Daoy (cell line): ENCODE data around the gene PAXIP1. TPM values are rescaled to one million over a fixed set of nuclear protein-coding genes. Genes with fewer than 3 reads are reported as not detected.
A peak's percentile ranks its signal among the peaks of the same experiment; 100 is the strongest.

ENCODE experiments used
- DNase-seq: peaks from one replicate; pipeline ENCODE4 v3.0.0-alpha.2; 2015; ENCODE audit warnings: low read depth
- total RNA-seq: library from RNA; depleted of rRNA; stranded (reverse); fragments of >200 nt; shearing (Covaris generic); gene quantifications from 2 replicates; pipeline ENCODE4 v1.2.3, GENCODE V29; 2014

The PAXIP1 gene
- total RNA-seq, 1 experiment from 2014 or later, result 12.8 TPM

DNA sequence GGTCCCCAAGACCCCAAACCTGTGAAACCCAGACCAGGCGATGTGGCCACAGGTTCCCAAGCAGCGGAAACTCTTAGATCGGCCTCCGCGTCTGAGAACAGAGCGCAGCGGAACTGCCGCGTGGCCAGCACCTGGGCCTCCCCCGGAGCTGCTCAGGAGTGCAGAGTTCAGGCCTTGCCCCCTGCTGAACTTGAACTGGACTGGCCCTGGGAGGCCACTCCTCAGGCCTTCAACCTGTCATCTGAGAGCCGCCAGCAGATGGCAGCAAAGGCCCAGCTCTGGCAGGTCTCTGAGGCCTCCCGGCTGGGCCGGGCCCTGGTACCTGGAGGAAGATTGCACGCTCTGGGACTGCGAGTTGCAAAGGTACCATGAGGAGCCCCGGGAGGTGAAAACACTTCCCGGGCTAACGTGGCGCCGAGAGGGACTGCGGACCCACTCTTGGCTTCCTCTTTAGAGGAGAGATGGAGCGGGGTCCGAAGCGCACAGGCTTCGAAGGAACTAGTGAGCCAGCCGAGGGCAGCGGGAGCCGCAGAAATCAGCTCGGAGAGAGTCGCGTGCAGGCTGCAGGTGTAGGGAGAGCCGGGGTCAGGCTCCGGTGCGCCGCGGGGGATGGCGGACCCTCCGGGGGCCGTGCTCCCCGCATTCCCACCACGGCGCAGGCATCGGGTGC, 89.2 kb downstream of the PAXIP1 start:
- DNase-seq, result peak; percentile 81

DNA sequence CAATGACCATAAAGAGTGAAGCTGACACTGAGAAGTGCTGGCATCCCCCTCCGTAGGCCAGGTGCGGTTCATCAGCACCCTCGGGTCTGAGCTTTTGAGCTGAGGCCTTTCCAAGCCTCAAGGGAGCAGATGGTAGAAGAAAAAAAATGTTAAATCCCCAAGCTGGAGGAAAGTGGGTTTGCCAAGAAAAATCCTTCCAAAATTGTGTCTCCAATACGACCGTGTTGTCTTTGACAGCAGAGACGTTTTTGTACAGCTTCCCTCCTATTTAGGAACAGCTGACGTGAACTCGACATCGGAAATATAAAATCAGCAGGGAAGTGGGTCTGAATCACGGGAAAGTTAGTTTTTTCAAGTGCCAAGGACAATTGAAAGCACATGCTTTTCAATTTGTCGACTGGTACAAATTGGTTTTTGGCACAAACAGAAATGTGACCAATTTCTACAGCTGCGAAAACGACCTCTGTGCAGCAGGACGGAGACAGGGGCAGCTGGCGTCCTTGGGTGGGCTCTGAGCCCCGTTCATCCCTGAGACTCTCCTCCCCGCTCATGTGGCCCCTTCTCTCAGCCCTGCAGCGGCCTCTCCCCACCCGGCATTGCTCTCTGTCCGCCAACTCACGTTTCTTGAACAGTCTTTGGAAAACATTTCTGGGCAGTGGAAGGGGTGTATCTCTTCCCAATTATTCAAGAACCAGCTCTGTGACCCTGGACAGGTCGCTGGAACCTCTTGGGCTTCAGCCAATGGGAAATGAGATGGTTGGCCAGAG, 89.9 kb downstream of the PAXIP1 start:
- DNase-seq, result no peak

- DNase-seq, result no peak
Observed at GRCh38 chr7:154911862-154912455, 91.0 kb downstream of the PAXIP1 start.

DNA sequence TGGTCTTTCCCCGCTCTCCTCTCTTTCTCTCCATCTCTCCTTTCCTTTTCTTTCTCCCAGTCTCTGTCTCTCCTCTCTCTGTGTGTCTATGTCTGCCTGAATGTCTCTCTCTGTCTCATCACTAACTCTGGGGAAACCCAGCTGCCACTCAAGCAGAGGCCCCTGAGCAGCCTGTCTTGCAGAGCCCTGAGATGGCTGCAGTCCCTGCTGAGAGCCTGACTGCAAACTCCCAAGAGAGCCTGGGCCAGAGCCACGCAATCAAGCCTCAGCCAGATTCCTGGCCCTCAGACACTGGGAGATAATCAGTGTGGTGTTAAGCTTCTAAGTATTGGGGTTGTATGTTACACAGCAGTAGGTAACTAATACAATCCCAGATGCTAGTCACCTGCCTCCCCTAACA, 91.5 kb downstream of the PAXIP1 start:
- DNase-seq, result no peak

DNA sequence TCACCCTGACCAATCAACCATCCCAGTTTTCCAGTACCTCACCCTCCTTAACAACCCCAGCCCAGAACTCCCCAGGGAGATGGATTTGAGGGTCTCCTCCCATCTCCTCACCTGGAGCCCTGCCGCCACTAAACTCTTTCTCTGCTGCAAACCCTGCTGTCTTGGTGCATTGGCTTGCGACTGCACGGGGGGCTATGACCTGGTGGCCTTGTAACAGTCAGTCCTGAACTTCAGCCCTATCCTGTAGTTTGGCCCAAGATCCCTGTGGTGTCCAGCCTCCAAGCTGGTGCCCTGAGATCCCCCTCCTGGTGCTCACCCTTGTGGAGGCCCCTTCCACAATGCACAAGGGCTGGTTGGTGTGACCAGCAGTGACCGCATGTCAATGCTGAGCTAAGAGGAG, 91.9 kb downstream of the PAXIP1 start:
- DNase-seq, result no peak

DNA sequence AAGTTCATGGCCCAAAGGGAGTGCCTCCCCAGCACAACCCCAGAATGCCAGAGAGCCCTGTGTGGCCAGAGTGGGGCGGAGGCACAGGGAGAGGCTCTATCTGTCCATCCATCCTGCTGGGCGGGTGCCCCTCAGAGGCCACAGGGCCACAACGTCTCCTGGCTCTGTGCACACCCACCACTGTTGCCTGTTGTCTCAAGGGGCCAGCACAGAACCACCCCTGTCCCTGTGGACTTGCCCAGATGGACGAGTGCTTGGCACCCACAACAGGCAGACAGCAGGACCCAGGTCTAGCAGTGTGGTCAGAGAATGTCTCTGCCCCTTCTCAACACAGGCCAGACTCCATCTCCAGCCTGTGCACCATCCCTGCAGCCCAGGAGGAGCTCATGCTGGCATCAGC, 92.8 kb downstream of the PAXIP1 start:
- DNase-seq, result no peak

DNA sequence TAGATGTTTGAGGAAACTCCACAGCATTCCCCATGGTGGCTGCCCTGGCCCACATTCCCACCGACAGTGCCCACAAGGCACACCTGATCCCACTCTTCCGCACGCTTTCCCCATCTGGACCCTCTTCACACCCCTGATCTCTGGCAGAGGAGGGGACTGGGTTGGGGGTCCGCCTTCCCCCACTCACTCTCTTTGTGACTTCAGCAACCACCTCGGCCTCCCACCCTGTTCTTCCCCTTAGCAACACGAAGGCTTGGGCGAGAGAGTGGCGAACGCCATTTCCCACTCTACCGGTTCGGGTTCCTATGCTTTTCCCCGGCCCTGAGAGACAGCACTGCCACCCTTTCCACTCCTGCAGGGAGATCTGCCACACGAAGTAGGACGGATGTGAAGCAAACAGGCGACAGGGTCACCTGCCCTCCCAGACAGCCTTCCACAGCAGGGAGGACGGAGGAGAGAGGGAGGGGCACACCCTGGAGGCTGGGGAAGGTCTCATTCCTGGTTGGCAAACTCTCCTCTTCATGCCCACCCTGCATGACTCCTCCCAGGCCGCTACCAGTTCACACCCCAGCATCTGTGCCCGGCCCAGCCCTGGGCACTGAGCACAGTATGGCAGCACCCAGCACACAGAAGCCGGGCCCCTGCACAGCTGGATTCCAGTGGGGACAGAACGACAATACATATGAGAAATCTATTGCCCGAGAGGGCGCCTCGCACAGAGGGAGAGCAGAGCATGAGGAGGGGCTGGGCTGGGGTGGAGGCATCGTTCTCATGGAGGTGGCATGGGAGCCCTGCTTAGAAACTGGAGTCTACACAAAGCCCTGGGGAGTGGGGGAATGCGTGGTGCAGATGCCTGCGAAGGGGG, 93.5 kb downstream of the PAXIP1 start:
- no peak for DNase-seq

DNA sequence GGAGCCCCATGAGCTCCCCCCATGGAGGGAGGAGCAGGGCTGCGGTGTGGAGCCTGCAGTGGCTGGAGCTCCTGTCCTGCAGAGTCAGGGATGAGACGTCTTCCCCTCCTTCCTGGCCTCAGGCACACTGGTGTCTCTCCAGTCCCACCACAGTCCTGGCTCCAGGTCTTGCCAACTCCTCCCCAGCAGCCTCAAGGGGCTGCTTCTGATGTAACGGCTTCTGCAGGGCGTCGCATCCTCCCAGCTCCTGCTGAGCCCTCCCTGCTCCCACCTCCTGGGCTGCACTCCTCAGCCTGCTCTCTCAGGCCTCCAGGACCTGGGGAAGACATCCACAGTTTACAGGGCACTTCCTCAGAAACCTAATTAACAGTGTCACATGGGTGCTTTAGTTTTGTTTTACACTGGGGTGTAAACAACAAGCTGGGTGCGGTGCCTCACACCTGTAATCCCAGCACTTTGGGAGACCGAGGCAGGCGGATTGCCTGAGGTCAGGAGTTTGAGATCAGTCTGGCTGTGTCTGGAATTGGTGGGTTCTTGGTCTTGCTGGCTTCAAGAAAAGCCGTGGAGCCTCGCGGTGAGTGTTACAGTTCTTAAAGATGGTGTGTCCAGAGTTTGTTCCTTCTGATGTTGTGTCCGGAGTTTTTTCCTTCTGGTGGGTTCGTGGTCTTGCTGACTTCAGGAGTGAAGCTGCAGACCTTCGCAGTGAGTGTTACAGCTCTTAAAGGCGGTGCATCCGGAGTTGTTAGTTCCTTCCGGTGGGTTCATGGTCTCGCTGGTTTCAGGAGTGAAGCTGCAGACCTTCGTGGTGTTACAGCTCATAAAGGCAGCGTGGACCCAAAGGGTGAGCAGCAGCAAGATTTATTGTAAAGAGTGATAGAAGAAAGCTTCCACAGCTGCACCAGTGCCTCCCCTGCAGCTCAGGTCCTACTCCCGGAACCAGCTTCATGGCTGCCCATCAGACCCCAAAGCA, 95.0 kb downstream of the PAXIP1 start:
- no peak for DNase-seq

DNA sequence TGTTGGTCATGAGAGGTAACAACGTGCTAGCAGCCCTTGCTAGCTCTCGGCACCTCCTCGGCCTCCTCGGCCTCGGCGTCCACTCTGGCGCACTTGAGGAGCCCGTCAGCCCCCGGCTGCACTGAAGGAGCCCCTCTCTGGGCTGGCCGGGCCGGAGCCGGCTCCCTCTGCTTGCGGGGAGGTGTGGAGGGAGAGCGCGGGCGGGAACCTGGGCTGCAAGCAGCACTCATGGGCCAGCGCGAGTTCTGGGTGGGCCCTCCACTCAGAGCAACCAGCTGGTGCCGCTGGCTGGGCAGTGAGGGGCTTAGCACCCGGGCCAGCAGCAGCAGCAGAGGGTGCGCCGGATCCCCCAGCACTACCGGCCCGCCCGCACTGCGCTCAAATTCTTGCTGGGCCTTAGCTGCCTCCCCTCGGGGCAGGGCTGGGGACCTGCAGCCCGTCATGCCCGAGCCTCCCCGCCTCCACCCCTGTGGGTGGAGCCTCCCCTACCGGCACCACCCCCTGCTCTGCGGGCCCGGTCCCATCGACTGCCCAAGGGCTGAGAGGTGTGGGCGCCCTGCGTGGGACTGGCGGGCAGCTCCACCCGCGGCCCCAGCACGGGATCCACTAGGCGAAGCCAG, 96.1 kb downstream of the PAXIP1 start:
- DNase-seq, result no peak

GRCh38 chr7:154906201-154906600, 96.7 kb downstream of the PAXIP1 start:
- DNase-seq, result no peak

DNA sequence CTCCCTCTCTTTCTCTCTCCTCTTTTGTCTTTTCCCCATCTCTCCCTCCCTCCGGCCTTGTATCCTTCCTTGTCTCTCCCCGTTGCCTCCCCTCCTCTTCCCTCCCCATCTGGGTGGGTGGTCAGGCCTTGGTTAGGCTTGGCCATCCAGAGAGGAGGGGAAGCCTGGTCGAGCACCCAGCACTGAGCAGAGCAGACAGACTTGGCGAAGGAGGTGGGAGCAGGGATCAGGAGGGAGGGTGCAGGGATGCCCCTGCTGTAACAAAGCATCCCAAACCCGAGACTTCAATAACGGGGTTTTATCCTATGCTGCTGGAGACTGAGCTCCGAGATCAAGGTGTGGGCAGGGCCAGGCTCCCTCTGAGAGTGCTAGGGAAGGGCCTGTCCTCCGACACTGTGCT, 97.3 kb downstream of the PAXIP1 start:
- DNase-seq, result no peak

DNA sequence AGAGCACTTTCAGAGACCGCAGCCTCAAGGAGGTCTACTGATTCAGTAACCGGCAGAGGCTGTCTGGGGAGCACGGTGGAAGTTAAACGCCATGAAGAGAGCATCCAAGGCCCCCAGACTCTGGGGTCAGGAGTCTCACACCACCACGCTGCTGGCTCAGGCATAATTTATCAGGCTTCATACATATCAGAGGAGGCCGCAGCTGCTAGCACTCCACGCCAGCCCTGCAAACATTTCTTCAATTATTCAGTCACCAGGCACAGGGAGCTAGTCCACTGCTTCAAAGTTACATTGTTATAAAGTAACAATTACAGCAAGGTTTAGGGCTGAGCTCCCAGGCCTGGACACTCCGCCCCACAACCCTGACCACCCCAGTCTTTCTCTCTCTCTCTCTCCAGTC, 97.8 kb downstream of the PAXIP1 start:
- no peak for DNase-seq

DNA sequence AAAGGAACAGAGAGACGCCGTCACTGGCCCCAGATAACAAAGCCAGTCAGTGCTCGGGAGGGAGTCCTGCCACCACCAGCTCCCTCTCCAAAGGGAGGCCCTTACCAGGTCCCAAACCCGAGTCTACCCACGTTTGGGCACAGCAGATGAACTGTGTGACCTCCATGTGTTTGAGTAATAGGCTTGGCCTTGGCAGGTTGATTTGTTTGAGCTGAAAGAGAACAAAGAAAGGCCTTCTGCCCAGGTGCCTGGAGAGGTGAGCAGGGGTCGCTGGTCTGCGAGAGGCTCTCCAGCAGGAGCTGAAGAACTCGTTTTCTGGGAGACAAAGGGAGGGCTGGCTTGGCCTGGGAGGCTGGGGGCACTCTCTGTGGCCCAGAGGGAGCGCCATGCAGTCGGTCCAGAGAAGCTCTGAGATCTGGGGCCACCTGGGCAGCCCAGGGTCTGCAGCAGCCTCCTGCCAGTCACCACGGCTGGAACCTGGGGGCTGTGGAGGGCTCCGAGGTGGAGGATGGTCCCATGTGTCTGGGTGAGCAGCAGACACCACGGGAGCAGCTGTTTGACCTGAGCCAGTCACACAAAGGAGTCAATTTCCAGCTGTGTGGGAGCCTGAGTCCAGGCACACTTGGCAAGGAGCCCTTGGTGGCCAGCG, 99.7 kb downstream of the PAXIP1 start:
- DNase-seq, result no peak

DNA sequence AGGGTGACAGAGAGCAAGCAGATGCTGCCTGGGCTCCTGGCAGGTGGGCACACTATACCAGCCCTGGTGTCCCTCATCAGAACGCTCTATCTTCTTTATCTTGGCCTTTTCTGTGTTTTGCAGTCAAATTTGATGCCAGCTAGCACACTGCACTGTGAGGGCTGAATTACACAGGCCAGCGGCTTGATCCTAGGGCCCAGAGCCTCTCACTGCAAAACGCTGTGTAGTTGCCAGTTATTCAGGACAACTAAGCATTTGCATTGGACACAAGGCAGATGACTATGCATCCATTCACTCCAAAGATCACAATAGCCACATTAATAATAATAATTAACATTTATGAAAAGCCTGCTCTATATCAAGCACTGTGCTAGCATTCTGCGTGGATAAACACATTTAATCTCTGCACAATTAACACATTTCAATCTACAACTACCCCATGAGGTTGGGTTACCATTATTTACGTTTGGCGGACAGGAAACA, 100.3 kb downstream of the PAXIP1 start:
- DNase-seq, result no peak

DNA sequence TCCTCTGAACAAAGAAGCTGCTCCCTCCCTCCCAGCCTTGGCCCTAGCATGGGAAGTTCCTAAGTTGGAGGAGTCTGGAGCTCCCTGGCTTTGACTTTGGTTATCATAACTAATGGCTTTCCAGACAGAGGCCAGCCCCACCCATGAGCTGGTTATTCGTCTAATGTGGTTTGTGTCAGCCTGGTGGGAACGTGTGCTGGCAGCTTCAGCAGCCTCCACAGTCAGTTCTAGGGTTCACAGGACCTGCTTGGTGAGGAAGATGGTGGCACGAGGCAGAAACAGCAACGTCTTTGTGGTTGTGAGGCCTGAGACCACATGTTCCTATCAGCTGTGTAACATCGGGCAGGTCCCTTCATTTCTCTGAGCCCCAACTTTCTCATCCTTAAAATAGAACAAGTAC, 103.1 kb downstream of the PAXIP1 start:
- no peak for DNase-seq

DNA sequence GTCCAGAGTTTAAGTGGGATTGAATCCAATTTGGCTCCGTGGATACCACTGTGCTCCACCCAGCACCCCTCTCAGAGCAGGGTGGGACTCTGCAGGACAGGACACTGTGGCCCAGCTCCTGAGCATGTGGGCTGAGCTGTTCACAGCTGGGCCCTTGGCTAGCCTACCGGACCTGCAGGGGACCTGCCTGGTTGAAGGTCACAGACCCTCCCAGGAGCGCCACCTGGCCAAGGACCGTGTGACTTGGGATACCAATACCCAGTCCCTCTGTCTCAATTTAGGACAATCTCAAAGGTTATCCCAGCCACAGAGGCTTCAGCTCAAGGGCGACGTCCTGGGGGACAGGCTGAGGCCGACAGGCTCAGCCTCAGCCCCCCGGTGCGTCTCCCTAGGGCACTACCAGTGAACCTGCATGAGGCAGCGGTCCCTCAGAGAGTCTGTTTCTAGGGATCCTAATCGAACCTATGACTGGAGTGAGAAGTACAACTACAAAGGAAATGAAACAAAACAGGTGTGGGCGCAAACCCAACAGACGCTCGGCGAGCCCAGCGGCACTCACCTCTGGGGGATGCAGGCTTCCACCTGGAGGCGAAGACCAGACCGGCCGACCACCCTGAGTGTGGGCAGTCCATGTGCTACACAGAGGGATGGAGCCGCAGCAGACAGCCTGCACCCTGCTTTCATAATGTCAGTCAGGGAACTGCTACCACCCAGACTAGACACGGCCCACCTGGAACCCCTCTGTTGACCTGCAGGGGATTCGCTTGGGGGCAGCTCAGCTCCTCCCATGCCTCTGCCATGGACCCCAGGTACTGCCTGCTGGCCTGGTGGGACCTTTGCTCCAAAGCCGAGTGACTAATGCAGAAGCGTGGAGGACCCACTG, 103.7 kb downstream of the PAXIP1 start:
- DNase-seq, result no peak

DNA sequence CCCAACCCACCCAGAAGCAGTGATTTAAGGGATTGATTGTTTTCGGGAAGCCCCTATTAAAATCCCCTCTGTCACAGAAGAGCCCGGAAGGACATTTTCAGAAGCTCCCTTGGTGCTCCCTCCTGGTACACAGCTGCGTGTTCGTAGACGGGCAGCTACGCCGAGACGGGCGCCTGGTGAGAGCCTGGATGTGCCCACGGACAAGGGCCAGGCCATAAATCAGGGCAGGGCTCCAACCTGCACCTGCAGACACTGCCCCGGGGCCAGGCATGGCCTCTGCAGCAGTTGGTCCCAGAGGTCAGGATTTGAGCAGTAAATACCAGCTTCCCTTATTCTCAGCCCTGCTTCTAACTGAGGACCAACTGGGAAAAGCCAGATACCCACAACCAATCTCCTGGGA, 106.8 kb downstream of the PAXIP1 start:
- DNase-seq, result no peak
